Breast epithelium (tissue), 4 donors: Measurements from ENCODE around the gene TATDN2. TPM values are rescaled to one million over a fixed set of nuclear protein-coding genes. Genes with fewer than 3 reads are reported as not detected.

ENCODE experiments used
- DNase-seq, 2 donors: peaks; one replicate each; pipeline ENCODE4 v3.0.0-alpha.2; 2019; ENCODE audit warnings: low spot score in 2 of 2
- H3K27ac ChIP-seq, 2 donors: fragments of 200-600 bp; sonication (generic) in 1 of 2; one replicate each; pipeline ENCODE4 v1.5.1; 2016 to 2019; ENCODE audit warnings: mild to moderate bottlenecking in 1 of 2
- H3K27me3 ChIP-seq, 2 donors: fragments of 200-600 bp; sonication (generic) in 1 of 2; one replicate each; pipeline versions ENCODE4 v1.5.1 to v1.6.0; 2017 to 2019; ENCODE audit warnings: control low read depth in 1 of 2, mild to moderate bottlenecking in 1 of 2
- H3K36me3 ChIP-seq: fragments of 200-600 bp; one replicate; pipeline ENCODE4 v1.5.1; 2019
- H3K4me1 ChIP-seq, 2 donors: fragments of 200-600 bp; sonication (generic); one replicate each; pipeline ENCODE4 v1.5.1; 2016 to 2019; ENCODE audit warnings: control low read depth in 1 of 2
- H3K4me3 ChIP-seq, 3 donors: fragments of 200-600 bp; sonication (generic); 1 replicate in 2 of 3; 2 replicates in 1 of 3; pipeline ENCODE4 v1.5.1; 2016 to 2019; ENCODE audit warnings: mild to moderate bottlenecking in 3 of 3, moderate library complexity in 2 of 3
- H3K9me3 ChIP-seq, 2 donors: fragments of 200-600 bp; sonication (generic) in 1 of 2; one replicate each; pipeline ENCODE4 v1.5.1; 2016 to 2019; ENCODE audit warnings: control low read depth in 1 of 2
- CTCF ChIP-seq, 3 donors: fragments of 450-650 bp; IDR thresholded peaks; one replicate each; pipeline ENCODE4 v1.5.1; 2016 to 2017; ENCODE audit warnings: antibody characterized with exemption in 3 of 3, mild to moderate bottlenecking in 3 of 3, moderate library complexity in 3 of 3
- POLR2A ChIP-seq: fragments of 450-650 bp; IDR thresholded peaks from one replicate; pipeline ENCODE4 v1.6.1; 2016; ENCODE audit warnings: antibody characterized with exemption, mild to moderate bottlenecking, moderate library complexity
- POLR2AphosphoS5 ChIP-seq, 3 donors: sonication (generic); formaldehyde crosslinking; IDR thresholded peaks; one replicate each; pipeline ENCODE4 v1.6.1; 2017; ENCODE audit warnings: antibody characterized with exemption in 3 of 3
- intact Hi-C: fragments of 100-400 bp; cut with DNase I; formaldehyde crosslinking; loops from one replicate; pipeline ENCODE4 v1.15.1; 2023; ENCODE audit warnings: low total_unique reads
- total RNA-seq, 3 donors: library from RNA; depleted of rRNA; stranded (reverse); fragments of >200 nt; gene quantifications; one replicate each; pipeline ENCODE4 v1.1.0, GENCODE V29; 2016

Gene TATDN2
- total RNA-seq, 3 donors from 2014 or later: 14.6 to 19.3 (median 18.7) TPM

DNA sequence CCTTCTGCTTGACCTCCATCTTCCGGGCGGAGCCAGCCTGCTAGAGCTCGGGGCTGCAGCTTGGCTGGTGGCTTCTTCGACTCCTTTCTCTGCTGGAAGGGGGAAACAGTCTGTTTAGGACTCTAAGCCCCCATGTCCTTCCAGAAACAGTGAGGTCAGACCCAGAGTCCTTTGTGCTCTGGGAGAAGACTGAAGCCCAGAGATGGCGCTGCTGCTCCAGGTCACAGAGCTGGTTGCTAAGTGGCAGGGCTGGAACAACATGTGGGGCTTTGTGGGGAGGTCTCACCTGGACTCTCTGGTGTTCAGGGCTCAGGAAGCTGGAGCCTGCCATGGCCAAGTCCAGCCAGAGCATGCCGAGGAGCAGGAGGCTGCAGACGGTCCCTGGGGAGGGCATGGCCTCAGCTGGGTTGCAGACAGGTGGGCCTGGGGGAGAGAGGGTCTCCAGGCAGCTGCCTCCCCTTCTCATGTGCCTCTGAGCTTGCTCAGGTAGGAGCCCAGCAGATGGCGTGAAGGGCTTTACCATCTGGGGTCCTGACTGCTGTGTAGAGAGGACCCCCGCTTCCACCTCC, 41.6 kb downstream of the TATDN2 start:
- Histone ChIP-seq H3K36me3 (no peaks in the 10 kb centered on the region), H3K9me3 (no peaks in the 10 kb centered on the region), H3K4me1 (peaks cover 0 to 8% of the 10 kb centered on the region in 2 donors), H3K27me3 (no peaks in the 10 kb centered on the region), H3K27ac (no peak overlapping the region), H3K4me3 (no peak overlapping the region)
- intact Hi-C loops: no loop called here
- TF ChIP-seq CTCF (IDR thresholded peaks at IDR 0.05) (no peak), POLR2AphosphoS5 (IDR thresholded peaks at IDR 0.05) (no peak), POLR2A (no peak)
- no peak for DNase-seq

GRCh38 chr3:10290481-10291176, 42.4 kb downstream of the TATDN2 start:
- peaks cover 0 to 3% of the 10 kb centered on the region in 2 donors for H3K4me1 ChIP-seq
- H3K36me3 ChIP-seq: no peaks in the 10 kb centered on the region
- TF ChIP-seq CTCF (IDR thresholded peaks at IDR 0.05): no peak
- no peak for TF ChIP-seq POLR2AphosphoS5 (IDR thresholded peaks at IDR 0.05)
- no peak for TF ChIP-seq POLR2A
- H3K9me3 ChIP-seq: no peaks in the 10 kb centered on the region
- no peak for DNase-seq
- H3K27ac ChIP-seq: no peak overlapping the region
- no peak overlapping the region for H3K4me3 ChIP-seq
- H3K27me3 ChIP-seq: no peaks in the 10 kb centered on the region
- intact Hi-C loops: no loop called here

GRCh38 chr3:10291641-10292040, 43.4 kb downstream of the TATDN2 start:
- H3K36me3 ChIP-seq: no peaks in the 10 kb centered on the region
- H3K27ac ChIP-seq: no peak overlapping the region
- no peak for TF ChIP-seq CTCF (IDR thresholded peaks at IDR 0.05)
- no peak for TF ChIP-seq POLR2A
- TF ChIP-seq POLR2AphosphoS5 (IDR thresholded peaks at IDR 0.05): no peak
- H3K9me3 ChIP-seq: no peaks in the 10 kb centered on the region
- H3K27me3 ChIP-seq: no peaks in the 10 kb centered on the region
- H3K4me3 ChIP-seq: no peak overlapping the region
- no peak for DNase-seq
- no peaks in the 10 kb centered on the region for H3K4me1 ChIP-seq
- intact Hi-C loops: no loop called here

DNA sequence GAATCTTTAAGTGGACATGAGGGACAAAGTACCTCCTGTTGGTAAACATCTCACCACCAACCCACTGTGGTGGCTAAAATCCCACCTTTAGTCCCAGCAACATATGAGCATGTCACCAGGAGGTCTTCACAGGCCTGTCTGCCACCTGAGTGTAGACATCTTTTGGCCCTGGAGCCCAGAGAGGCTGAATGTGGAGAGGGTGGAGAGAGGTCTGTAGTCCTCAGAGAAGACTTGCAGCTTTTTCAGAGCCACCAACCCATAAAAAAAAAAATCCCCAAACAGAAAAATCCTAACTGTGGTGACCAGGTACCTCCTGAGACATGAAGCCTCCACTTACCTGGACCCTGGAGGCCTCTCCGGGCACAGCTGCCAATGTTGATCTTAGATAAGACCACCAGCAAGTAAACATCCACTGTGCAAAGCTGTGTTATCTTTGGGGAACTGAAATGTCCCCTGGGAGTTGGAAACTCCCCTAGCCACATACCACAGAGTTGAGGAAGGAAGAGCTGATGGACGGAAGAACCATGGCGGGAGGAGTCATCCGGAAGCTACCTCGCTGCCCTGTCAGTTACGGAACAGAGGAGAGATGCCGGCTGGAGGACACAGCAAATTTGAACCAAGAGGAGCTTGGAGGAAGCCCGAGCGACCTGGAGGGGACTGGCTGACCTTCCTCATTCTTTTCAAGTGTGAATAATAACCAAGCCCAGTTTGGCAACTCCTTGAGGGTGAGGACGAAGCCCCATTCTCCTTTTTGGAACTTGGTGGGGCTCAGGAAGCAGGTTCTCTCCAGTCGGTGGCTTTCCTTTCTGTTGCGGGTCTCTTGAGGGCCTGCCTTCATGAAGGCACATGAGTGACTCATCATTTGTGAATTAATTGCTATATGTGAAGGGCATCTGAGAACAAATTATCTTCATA, 44.5 kb downstream of the TATDN2 start, which contains the start of gene GHRL:
GHRL (minus strand) TSS at position 443 of the 915 bp plus-strand sequence. CDS start 2,767 bp downstream, outside the sequence.
- no peak for DNase-seq
- no peaks in the 10 kb centered on the region for H3K36me3 ChIP-seq
- no peak within 1 kb of the TSS for H3K4me3 ChIP-seq
- intact Hi-C loops: no loop called here
- H3K9me3 ChIP-seq: no peaks in the 10 kb centered on the region
- H3K27me3 ChIP-seq: no peaks in the 10 kb centered on the region
- H3K27ac ChIP-seq: no peak within 1 kb of the TSS
- TF ChIP-seq POLR2AphosphoS5 (IDR thresholded peaks at IDR 0.05) (no peak), CTCF (IDR thresholded peaks at IDR 0.05) (no peak), POLR2A (no peak)
- no peaks in the 10 kb centered on the region for H3K4me1 ChIP-seq
